ENCODE measurements around the gene HMG20B. TPM values are rescaled to one million over a fixed set of nuclear protein-coding genes. Genes with fewer than 3 reads are reported as not detected.
A peak's percentile ranks its signal among the peaks of the same experiment; 100 is the strongest.
"Not testable (repeated sequence)": the region's sequence is repeated elsewhere in the genome, so short reads cannot be mapped to it uniquely, and the experiment has no call there.

Gene HMG20B
- total RNA-seq, 1 donor from 2014 or later, result 34.4 TPM

DNA sequence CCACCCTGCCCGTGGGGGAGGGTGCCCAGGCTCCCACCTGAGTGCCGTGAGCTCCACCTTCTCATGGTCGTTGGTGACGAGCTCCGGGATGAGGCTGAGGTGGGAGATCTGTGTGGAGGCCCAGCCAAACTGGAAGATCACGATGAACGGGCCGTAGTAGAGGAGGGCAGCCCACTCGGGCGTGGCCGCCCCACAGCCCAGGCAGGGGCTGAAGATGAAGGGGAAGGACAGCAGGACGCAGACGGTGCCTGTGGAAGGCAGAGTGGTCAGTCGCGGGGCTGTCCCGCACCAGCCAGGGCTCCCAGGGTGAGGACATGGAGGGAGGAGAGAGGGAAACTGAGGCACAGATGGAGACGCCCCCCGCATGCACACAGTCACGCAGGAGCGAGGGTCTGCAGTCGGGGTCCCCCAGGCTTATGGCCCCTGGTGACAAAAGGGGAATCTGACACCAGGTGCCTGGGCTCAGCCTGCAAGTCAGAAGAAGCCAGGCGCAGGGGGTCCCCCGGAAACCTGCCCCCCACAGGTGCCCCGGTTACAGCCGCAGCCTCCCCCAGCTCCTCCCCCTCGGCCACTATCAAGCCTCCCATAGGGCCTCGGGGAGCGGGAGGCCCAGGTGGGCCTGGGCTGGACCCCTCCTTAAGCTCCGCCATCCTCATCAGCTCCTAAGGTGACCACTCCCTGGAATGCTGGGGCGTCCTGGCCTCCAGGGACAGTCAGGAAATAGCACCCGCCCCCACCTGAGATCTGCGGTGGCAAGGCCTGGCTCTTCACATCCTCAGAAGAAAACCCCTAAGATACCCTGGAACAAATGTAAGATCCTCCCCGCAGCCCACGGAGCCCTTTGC, 21.6 kb upstream of the HMG20B start:
- intact Hi-C loops (cut with DNase I), result no loop called here
- ATAC-seq (ENCODE audit: poor library complexity) (no peak), DNase-seq (no peak)

DNA sequence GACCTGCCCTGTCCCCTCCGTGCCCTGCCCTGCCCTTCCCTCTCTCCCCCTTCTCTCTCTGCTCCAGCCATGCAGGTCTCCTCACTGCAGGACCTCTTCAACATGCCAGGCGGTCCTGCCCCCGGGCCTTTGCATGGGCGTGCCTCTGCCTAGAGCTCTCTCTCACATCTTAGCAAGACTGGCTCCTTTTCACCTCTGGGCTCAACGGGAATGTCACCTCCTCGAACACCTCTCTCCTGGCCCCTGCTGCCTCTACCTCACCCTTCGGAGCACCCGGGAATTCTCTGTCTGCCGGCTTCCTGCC, 21.0 kb upstream of the HMG20B start:
- intact Hi-C loops (cut with DNase I), result no loop called here
- DNase-seq, result no peak
- no peak for ATAC-seq (ENCODE audit: poor library complexity)

DNA sequence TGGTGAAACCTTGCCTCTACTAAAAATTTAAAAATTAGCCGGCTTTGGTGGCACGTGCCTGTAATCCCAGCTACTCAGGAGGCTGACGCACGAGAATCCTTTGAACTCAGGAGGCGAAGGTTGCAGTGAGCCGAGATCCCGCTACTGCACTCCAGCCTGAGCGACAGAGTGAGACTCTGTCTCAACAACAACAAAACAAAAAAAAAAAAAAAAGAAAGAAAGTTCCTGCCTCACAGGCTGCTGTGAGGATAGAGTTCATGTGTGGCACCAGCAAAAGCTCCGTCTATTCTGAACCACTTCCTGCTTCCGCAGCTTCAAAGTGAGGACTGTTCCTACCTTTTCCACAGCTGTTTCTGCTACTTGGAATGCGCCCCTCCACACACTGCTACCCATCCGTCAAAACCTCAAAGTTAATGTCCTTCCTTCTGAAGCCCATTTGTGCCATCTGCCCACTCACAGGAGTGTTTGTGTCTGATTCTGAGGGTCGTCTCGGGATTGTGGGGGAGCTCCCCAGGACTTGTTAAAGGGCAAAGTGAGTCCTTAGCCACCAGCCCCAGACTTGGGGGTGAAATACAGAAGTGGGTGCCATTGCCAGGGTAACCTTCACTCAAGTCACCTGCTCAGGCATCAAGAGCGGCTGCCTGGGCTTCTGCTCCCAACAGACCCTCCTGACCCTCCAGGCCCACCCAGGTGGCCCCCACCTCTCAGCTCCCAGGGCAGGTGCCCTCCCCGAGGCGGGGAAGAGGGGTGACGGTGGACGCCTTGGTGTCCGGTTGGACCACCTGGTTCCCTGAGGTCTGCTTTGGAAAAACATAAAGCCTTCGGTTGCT, 18.3 kb upstream of the HMG20B start:
- intact Hi-C loops (cut with DNase I), result no loop called here
- DNase-seq (no peak), ATAC-seq (ENCODE audit: poor library complexity) (no peak)

DNA sequence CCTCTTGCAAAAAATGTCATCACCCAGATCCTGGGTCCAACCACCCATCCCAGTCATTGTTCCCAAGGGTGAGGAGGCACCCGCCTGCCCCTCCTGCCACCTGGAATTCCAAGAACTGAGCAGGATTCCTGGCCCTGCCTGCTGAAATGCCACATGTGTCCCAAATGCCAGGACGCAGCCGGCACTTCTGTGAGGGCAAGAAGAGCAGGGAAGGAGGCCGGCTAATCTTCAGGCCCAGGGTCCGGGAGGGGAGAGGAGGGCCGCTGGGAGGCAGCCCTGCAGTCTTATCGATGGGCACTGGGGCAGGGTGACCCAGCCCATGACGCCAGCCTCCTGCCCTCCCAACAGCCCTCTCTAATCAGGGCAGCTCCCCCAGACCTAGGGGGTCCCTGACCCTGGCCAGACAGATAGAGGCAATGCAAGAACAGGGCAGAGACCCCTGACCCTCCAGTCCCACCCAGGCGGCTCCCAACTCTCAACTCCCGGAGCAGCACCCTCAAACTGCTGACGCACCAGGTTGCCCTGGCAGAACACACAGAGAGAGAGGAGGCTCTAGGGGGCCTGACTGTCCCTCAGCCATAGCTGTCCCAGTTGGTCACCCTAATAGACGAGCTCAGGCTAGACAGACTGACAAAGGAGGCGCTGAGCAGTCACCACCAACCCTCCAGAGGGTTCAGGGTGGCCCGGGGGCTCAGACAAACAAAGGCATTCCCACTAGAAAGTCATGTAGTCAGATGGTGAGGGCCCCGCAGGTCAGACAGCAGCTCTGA, 16.9 kb upstream of the HMG20B start:
- no peak for ATAC-seq (ENCODE audit: poor library complexity)

DNA sequence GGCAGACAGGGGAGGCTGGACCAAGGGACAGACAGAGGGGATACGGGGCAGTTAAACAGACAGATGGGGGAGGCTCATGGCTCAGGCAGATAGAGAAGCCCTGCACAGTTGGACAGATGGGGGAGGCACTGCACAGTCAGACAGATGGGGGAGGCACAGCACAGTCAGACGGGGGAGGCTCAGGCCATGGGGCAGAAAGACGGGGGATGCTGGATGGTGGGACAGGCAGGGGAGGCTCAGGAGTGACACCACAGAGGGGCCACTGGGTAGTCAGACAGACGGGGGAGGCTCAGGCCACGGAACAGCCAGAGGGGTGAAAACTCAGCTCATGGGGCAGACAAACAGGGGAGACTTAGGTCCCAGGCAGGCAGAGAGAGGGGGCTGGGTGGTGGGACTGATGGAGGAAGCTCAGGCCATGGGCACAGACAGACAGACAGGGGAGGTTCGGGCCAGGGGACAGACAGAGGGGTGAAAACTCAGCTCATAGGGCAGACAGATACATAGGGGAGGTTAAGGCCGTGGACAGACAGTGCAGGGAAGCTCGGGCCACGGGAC, 16.2 kb upstream of the HMG20B start:
- intact Hi-C loops (cut with DNase I), result no loop called here
- DNase-seq (no peak), ATAC-seq (ENCODE audit: poor library complexity) (no peak)

More for the DNA sequence above, 16.9 kb upstream of the HMG20B start:
- no peak for DNase-seq
- intact Hi-C loops (cut with DNase I), result no loop called here

DNA sequence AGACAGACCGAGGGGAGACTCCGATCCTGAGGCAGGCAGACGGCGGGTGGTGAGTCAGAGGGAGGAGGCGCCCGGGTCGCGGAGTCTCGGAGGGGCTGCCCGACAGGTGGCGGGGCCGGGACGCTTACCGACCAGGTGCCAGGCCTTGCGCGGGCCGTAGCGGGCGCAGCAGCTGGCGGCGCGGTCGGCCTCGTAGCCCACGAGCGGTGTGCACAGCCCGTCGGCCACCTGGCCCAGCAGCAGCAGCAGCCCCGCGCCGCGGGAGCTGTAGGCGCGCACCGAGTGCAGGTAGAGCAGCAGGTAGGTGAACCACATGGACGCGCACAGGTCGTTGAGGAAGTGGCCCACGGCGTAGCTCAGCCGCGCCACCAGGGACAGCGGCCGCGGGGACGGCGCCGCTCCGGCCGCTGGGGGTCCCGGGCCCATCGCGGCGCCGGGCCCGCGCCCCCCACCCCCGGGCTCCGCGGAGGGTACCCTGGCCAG, 15.7 kb upstream of the HMG20B start:
- DNase-seq (no peak), ATAC-seq (ENCODE audit: poor library complexity) (no peak)
- intact Hi-C loops (cut with DNase I), result no loop called here

DNA sequence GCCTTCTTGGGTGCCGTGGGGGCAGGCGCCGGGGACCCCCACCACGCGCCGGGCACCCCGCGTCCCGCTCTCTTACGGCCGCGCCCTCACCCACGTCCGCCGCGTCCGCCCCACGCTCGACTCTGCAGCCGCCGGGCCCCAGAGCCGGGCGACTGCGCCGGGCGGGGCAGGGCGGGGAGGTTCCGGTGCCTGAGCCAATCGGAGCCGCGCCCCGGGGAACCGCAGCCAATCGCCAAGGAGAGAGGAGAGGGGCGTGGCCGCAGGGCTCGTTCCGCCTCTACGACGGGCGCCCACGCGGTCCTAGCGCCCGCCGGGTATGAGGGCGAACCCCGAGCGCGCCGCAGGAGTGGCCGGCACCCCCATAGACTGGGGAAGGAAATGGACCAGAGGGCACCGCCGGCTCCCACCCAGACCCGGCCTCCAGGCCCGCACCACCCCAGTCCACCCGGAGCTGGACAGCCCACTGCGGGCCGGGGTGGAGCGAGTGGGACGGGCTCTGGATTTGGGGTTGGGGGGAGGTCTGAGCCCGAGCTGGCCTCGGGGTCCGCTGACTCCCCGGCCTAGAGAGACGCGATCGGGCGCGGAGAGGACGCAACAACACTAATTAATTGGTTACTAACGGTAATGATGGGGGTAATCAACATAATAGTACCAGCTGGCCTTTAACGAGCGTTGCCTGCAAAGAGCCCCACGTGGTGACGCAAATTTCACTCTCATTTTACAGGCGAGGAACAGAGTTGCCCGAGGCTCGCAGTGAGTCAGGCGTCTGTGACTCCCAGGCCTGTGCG, 15.1 kb upstream of the HMG20B start, which contains the start of gene MFSD12:
TSS of gene MFSD12 (minus strand) at position 126 of the 788 bp plus-strand sequence. CDS start 183 bp downstream, outside the sequence.
- DNase-seq (peak; percentile 97), ATAC-seq (ENCODE audit: poor library complexity) (peak; percentile 99)
- intact Hi-C loops (cut with DNase I), result no loop called here

DNA sequence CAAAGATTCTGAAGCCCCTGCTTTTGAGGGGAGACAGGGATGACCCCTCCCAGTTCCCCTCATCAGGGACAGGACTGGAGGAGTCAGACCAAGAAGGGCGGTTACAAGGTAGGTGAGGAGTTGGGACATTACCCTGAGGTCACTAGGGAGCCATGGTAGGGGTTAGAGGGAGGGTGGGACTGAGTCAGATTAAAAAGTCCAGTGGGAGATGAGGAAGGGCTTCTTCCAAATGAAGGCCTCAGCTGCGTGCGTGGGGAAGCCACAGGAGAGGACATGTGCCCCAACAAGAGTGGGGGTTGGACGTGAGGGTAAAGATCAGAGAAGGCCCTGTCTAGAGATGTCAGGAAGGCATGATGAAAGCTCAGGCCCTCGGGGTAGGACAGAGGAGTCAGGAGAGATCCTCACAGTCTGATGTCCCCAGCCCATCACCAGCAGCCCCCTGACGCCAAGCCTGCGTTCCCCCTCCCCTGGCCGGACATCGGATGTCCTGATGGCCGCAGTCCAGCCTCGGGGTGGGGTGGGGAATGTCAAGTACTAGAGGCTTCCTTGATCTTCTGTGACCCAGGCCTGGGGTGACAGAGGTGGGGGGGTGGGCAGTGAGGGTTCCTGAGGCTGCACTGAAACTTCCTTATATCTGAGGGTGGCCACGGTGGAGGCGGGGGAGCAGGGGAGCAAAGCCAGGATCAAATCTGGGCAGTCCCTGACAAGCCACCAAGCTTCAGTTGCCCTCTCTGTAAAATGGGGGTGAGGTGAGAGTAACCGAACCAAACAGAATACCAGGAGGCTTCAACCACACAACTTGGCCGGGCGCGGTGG, 8.8 kb upstream of the HMG20B start:
- DNase-seq (no peak), ATAC-seq (ENCODE audit: poor library complexity) (no peak)
- intact Hi-C loops (cut with DNase I), result no loop called here

DNA sequence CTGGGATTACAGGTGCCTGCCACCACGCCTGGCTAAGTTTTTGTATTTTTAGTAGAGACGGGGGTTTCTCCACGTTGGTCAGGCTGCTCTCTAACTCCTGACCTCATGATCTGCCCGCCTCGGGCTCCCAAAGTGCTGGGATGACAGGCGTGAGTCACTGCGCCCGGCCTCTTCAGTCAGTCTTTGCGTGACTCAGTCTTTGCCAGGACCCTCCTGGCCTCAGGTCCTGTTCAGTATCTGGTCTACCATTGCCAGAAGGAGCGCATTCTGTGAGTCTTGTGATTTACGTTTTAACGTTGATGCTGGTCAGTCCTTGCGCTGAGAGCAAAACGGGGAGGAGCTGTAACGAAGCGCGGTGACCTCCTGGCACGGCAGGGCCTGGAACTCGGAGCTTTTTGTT, 7.6 kb upstream of the HMG20B start:
- no peak for ATAC-seq (ENCODE audit: poor library complexity)
- intact Hi-C loops (cut with DNase I), result no loop called here
- no peak for DNase-seq

DNA sequence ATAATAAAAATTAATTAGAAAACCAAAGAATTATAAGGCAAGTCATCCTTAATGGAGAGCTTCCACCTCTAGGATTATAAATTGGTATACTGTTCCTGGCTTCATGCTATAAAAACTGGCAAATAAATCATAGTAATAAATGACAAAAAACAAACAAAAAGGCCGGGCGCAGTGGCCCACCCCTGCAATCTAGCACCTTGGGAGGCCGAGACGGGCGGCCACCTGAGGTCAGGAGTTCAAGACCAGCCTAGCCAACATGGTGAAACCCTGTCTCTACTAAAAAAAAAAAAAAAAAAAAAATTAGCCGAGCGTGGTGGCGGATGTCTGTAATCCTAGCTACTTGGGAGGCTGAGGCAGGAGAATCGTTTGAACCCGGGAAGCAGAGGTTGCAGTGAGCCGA, 2.7 kb upstream of the HMG20B start:
- DNase-seq; ATAC-seq (ENCODE audit: poor library complexity); intact Hi-C loops (cut with DNase I): not testable (repeated sequence)

DNA sequence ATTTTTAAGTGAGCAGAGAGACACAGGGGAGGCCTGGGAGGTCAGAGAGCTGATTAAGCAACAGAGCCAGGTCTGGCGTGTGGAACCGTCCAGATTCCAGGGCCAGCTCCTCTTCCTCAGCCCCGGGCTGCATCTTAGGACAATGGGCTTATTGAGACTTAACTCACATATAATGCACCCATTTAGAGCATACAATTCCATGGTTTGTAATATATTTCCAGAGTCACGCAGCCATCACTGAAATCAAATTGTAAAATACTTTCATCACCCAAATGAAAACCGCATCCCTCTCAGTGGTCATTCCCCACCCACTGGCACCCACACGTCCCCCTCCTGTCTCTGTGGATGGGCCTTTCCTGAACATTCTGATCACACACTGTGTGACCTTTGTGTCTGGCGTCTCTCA, 2.1 kb upstream of the HMG20B start:
- DNase-seq, result no peak
- intact Hi-C loops (cut with DNase I), result no loop called here
- ATAC-seq (ENCODE audit: poor library complexity), result no peak

DNA sequence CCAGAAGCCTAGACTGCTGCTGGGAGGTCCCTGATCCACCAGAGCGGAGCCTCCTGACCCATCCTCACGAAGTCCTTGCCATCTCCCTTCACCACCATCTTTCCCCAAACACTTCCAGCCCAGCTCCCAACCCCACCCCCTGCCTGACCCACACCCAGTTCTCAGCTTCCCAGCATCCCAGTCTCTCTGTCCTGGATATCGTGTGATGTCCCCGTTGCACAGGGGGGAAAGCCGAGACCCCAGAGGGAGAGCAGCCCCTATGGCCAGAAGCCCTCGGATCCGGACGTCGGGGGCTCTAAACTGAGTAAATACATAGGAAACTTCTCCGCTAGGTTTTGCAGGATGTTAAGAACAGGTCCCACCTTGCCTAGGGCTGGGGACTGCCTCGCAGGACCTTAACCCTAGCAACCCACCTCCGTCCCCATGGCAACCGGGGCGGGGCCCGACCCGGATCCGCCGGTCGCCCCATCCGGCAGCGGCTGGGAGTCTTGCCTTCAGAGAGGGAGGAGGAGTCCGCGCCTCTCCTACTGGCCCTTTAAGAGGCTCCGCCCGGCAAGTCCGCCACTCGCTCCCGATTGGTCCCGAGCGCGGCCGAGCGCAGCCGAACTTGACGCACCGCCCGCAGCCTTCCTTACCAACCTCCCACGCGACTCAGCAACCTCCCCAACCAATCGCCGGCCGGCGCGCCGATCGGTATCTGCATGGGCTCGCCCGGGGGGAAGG, 451 bp upstream of the HMG20B start:
- intact Hi-C loops (cut with DNase I), result no loop called here
- DNase-seq (peak; percentile 100), ATAC-seq (ENCODE audit: poor library complexity) (peak; percentile 97)

DNA sequence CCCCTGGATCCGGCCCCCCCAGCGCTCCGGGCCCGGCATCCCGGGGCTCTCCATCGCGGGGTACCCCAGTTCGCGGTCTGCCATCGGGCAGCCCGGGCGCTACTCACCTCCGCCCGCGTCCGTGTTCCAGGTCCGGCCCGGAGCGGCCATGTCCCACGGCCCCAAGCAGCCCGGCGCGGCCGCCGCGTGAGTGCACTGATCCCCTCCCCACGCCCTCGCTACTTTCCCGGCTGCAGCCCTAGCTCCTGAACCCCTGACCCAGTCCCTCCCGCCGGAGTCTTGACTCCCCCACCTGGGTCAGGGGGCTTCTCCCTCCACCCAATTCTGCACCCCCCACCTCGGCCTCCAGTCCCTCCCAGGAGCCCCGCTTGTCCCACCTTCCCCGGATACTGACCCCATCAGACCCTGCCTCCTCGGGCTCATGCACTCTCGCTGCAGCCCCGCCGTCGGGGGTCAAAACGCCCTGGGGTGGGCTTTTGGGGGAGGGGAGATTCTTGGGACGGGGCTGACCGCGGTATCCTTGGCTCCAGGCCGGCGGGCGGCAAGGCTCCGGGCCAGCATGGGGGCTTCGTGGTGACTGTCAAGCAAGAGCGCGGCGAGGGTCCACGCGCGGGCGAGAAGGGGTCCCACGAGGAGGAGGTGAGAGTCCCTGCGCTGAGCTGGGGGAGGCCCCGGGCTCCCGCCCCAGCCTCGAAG, 566 bp downstream of the HMG20B start:
- ATAC-seq (ENCODE audit: poor library complexity) (peak; percentile 10), DNase-seq (peak; percentile 63)
- intact Hi-C loops (cut with DNase I), result no loop called here

DNA sequence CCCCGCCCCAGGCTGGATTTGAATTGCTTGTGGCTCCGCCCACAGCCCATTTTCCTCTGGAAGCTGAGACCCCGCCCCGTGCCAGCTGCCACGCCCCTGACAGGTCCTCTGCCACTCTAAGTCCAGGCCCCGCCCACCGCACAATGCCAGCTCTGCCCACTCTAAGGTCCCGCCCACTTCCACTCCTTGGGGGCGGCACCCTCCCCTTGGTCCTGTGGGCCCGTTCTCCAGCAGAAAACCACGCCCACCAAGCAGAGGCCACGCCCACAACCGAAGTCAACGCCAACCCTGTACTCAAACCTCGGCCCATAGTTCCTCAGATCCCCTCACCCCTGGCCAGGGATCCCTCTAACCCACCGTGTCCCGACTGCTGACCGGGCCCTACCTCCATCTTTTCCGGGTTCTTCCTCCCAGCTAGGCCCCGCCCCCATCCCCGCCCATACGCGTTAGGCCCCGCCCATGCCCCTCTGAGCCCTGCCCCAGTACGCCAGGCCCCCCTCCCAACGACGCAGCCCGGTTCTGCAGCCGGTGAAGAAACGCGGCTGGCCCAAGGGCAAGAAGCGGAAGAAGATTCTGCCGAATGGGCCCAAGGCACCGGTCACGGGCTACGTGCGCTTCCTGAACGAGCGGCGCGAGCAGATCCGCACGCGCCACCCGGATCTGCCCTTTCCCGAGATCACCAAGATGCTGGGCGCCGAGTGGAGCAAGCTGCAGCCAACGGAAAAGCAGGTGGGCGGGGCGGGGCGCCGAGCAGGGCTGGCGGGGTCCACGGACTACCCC, 1.3 kb downstream of the HMG20B start:
- intact Hi-C loops (cut with DNase I), result no loop called here
- DNase-seq (peak; percentile 93), ATAC-seq (ENCODE audit: poor library complexity) (peak; percentile 19)

DNA sequence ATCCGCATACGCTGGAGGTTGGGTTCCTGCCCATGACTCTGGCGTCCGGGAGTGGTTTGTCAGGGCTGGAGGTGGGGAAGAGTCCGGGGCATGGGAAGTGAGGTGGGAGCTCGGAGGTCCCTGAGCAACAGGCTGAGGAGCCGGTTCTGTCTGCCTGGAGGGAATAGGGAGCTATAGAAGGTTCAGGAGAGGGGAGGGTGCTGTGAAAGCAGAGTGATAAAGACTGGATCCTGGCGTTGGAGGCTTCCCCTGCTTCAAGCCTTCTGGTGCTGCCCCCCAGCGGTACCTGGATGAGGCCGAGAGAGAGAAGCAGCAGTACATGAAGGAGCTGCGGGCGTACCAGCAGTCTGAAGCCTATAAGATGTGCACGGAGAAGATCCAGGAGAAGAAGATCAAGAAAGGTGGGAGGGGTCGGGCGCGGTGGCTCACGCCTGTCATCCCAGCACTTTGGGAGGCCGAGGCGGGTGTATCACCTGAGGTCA, 2.6 kb downstream of the HMG20B start:
- intact Hi-C loops (cut with DNase I), result no loop called here
- DNase-seq (no peak), ATAC-seq (ENCODE audit: poor library complexity) (no peak)

Measured in Right ventricle myocardium superior (tissue), 1 donor.